ENCODE measurements around the gene NACC1.
"Not testable (repeated sequence)": the region's sequence is repeated elsewhere in the genome, so short reads cannot be mapped to it uniquely, and the experiment has no call there.

Gene NACC1

GRCh38 chr19:13164343-13165161, 46.5 kb downstream of the NACC1 start:
- peak; percentile 38 for DNase-seq (ENCODE audit: low spot score)

- DNase-seq (ENCODE audit: low spot score): no peak
These were observed 47.3 kb downstream of the NACC1 start for GRCh38 chr19:13165162-13165997.

DNA sequence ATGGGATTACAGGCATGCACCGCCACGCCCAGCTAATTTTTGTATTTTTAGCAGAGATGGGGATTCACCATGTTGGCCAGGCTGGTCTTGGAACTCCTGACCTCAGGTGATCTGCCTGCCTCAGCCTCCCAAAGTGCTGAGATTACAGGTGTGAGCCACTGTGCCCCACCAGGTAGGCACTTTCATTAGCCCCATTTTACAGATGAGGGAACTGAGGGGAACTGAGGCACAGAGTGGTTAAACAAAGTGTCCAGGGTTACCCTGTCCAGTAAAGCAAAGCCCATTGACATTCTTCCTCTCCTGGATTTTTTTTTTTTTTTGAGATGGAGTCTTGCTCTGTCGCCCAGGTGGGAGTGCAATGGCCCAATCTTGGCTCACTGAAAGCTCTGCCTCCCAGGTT, 48.1 kb downstream of the NACC1 start:
- not testable (repeated sequence) for DNase-seq (ENCODE audit: low spot score)

DNA sequence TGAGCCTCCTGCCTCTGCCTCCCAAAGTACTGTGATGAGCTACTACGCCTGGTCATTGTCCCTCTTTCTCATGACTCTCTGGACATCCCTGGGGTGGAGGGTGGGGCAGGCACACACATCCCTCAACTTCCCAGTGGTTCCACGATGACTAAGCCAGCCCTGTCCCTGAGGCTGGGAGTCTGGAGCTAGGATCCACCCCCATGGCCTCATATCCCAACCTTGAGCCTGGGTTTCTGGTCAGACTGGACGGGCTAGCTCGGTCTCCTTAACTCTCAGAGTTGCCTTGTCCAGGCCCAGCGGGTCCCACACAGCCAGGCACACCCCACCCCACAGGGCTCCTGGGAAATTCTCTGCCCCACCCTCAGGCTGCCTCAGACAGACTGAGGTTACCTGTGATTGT, 51.7 kb downstream of the NACC1 start:
- peak; percentile 95 for DNase-seq (ENCODE audit: low spot score)

- DNase-seq (ENCODE audit: low spot score): no peak
These were observed 53.1 kb downstream of the NACC1 start for GRCh38 chr19:13171146-13171545.

GRCh38 chr19:13172346-13173138, 54.5 kb downstream of the NACC1 start:
- DNase-seq (ENCODE audit: low spot score): peak; percentile 90

GRCh38 chr19:13173139-13173737, 55.2 kb downstream of the NACC1 start:
- no peak for DNase-seq (ENCODE audit: low spot score)

- DNase-seq (ENCODE audit: low spot score): no peak
These were observed 58.3 kb downstream of the NACC1 start for GRCh38 chr19:13176345-13176744.

- DNase-seq (ENCODE audit: low spot score): not testable (repeated sequence)
These were observed 59.5 kb downstream of the NACC1 start for GRCh38 chr19:13177584-13177983.

DNA sequence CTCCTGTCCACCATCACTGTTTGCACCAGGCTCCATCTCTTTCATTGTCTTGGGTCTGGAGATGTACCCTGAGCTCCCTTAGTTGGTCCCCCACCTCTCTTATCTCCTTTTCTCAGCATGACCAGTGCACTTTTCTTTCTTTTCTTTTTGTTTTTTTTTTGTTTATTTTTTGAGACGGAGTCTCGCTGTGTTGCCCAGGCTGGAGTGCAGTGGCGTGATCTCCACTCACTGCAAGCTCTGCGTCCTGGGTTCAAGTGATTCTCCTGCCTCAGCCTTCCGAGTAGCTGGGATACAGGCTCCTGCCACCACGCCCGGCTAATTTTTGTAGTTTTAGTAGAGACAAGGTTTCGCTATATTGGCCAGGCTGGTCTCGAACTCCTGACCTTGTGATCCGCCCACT, 60.2 kb downstream of the NACC1 start:
- DNase-seq (ENCODE audit: low spot score): not testable (repeated sequence)

- DNase-seq (ENCODE audit: low spot score): peak; percentile 63
These were observed 63.8 kb downstream of the NACC1 start for GRCh38 chr19:13181747-13182388.

DNA sequence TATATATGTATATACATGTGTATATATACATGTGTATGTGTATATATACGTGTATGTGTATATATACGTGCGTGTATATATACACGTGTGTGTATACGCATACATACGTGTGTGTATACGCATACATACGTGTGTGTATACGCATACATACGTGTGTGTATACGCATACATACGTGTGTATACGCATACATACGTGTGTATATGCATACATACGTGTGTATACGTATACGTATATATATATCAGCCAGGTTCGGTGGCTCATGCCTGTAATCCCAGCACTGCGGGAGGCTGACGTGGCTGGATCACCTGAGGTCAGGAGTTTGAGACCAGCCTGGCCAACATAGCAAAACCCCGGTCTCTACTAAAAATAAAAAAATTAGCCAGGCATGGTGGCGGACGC, 66.9 kb downstream of the NACC1 start:
- not testable (repeated sequence) for DNase-seq (ENCODE audit: low spot score)

DNA sequence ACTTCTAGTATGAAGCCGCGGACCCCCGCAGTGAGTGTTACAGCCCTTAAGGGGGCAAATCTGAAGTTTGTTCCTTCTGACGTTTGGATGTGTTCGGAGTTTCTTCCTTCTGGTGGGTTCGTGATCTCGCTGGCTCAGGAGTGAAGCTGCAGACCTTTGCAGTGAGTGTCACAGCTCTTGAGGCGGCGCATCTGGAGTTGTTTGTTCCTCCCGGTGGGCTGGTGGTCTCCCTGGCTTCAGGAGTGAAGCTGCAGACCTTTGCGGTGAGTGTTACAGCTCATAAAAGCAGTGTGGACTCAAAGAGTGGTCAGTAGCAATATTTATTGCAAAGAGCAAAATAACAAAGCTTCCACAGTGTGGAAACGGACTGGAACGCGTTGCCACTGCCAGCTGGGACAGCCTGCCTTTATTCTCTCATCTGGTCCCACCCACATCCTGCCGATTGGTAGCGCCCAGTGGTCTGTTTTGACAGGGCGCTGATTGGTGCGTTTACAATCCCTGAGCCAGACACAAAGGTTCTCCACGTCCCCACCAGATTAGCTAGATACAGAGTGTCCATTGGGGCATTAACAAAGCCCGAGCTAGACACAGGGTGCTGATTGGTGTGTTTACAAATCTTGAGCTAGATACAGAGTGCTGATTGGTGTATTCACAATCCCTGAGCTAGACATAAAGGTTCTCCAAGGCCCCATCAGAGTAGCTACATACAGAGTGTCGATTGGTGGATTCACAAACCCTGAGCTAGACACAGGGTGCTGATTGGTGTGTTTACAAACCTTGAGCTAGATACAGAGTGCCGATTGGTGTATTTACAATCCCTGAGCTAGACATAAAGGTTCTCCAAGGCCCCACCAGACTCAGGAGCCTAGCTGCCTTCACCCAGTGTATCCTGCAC, 67.9 kb downstream of the NACC1 start:
- DNase-seq (ENCODE audit: low spot score): not testable (repeated sequence)

- DNase-seq (ENCODE audit: low spot score): not testable (repeated sequence)
These were observed 68.6 kb downstream of the NACC1 start for GRCh38 chr19:13186688-13187087.

- DNase-seq (ENCODE audit: low spot score): no peak
These were observed 69.4 kb downstream of the NACC1 start for GRCh38 chr19:13187419-13187818.

- DNase-seq (ENCODE audit: low spot score): peak; percentile 3
These were observed 71.5 kb downstream of the NACC1 start for GRCh38 chr19:13189600-13189999.
